ENCODE data around the gene LRRC42. TPM values are rescaled to one million over a fixed set of nuclear protein-coding genes. Genes with fewer than 3 reads are reported as not detected.

LRRC42 gene
- total and polyA plus RNA-seq, 10 of the 15 experiments (the other 5 are each of a cell fraction or from before 2014, with no cell fraction given), result 11.0 to 34.4 (median 23.0) TPM

GRCh38 chr1:53962395-53962794, 16.2 kb downstream of the LRRC42 start:
- Histone ChIP-seq H3K9me3 (replicated peaks; ENCODE audit: control insufficient read depth, insufficient read depth, low read length) (no peaks in the 10 kb centered on the region), H3K4me3 (no peak overlapping the region), H4K20me1 (ENCODE audit: control insufficient read depth, insufficient read depth) (no peaks in the 10 kb centered on the region), H2AFZ (ENCODE audit: control insufficient read depth, low read depth, low read length) (no peak overlapping the region), H3K4me1 (ENCODE audit: control insufficient read depth, insufficient read depth, low read length) (no peaks in the 10 kb centered on the region), H3K27ac (ENCODE audit: control insufficient read depth, insufficient read depth) (no peak overlapping the region), H3K27me3 (replicated peaks in 1 of 2; ENCODE audit: control insufficient read depth in 2 of 2, insufficient read depth in 2 of 2, low read length in 1 of 2) (no peaks in the 10 kb centered on the region), H3K9ac (ENCODE audit: control insufficient read depth, insufficient read depth, low read length) (no peak overlapping the region), H3K36me3 (ENCODE audit: control insufficient read depth in 2 of 2, insufficient read depth in 2 of 2, low read length in 1 of 2) (peaks cover 1 to 16% of the 10 kb centered on the region in 2 experiments), H3K79me2 (ENCODE audit: control insufficient read depth, insufficient read depth, low read length) (no peaks in the 10 kb centered on the region), H3K4me2 (ENCODE audit: control insufficient read depth, insufficient read depth) (no peak overlapping the region)
- FAIRE-seq (no peak), ATAC-seq (no peak), DNase-seq (ENCODE audit: low read depth, low spot score) (no peak)
- ChIA-PET POLR2A (no interaction called here), SMC1A (ENCODE audit: uncharacterized antibody, unreplicated experiment) (interaction anchor here (0.6 kb wide), 1 partner anchor 126 kb away, joined by 4 read pairs; no protein-coding TSS in a partner anchor), CTCF (interaction anchor here (0.6 to 7.4 kb wide), 4 partner anchors 13 to 97 kb away, joined by 3 to 232 read pairs (median 80); no protein-coding TSS in a partner anchor), RAD21 (ENCODE audit: unreplicated experiment) (no interaction called here)
- intact Hi-C loops (cut with micrococcal nuclease; ENCODE audit: unreplicated experiment), result no loop called here
- TF ChIP-seq NRF1 (conservative IDR thresholded peaks at IDR 0.05; ENCODE audit: low read depth, low read length) (no peak), PBX3 (IDR thresholded peaks at IDR 0.05; ENCODE audit: insufficient replicate concordance, low read depth, low read length) (no peak), MXI1 (IDR thresholded peaks at IDR 0.05; ENCODE audit: low read depth, low read length) (no peak), ZBTB33 (IDR thresholded peaks at IDR 0.05) (no peak), LARP7 (IDR thresholded peaks at IDR 0.05) (no peak)
- no TSS peak for BruUV-seq (replicated peaks)
- in situ Hi-C loops (cut with MboI), result loop anchor here (5.0 to 25.0 kb wide), 3 partner anchors 50 to 475 kb away; no protein-coding TSS in a partner anchor
- WGBS (ENCODE audit: insufficient coverage, insufficient replicate concordance, low lambda C conversion rate, missing lambda C conversion rate), result 95% methylated on average over 4 of the region's 4 CpGs
